Breast epithelium (tissue), 4 donors: Measurements from ENCODE around the gene COPG2. TPM values are rescaled to one million over a fixed set of nuclear protein-coding genes. Genes with fewer than 3 reads are reported as not detected.
A peak's percentile ranks its signal among the peaks of the same experiment; 100 is the strongest.

Source experiments
- DNase-seq, 2 donors: peaks; one replicate each; pipeline ENCODE4 v3.0.0-alpha.2; 2019; ENCODE audit warnings: low spot score in 2 of 2
- H3K27ac ChIP-seq, 2 donors: fragments of 200-600 bp; sonication (generic) in 1 of 2; one replicate each; pipeline ENCODE4 v1.5.1; 2016 to 2019; ENCODE audit warnings: mild to moderate bottlenecking in 1 of 2
- H3K27me3 ChIP-seq, 2 donors: fragments of 200-600 bp; sonication (generic) in 1 of 2; one replicate each; pipeline versions ENCODE4 v1.5.1 to v1.6.0; 2017 to 2019; ENCODE audit warnings: control low read depth in 1 of 2, mild to moderate bottlenecking in 1 of 2
- H3K36me3 ChIP-seq: fragments of 200-600 bp; one replicate; pipeline ENCODE4 v1.5.1; 2019
- H3K4me1 ChIP-seq, 2 donors: fragments of 200-600 bp; sonication (generic); one replicate each; pipeline ENCODE4 v1.5.1; 2016 to 2019; ENCODE audit warnings: control low read depth in 1 of 2
- H3K4me3 ChIP-seq, 3 donors: fragments of 200-600 bp; sonication (generic); 1 replicate in 2 of 3; 2 replicates in 1 of 3; pipeline ENCODE4 v1.5.1; 2016 to 2019; ENCODE audit warnings: mild to moderate bottlenecking in 3 of 3, moderate library complexity in 2 of 3
- H3K9me3 ChIP-seq, 2 donors: fragments of 200-600 bp; sonication (generic) in 1 of 2; one replicate each; pipeline ENCODE4 v1.5.1; 2016 to 2019; ENCODE audit warnings: control low read depth in 1 of 2
- CTCF ChIP-seq, 3 donors: fragments of 450-650 bp; IDR thresholded peaks; one replicate each; pipeline ENCODE4 v1.5.1; 2016 to 2017; ENCODE audit warnings: antibody characterized with exemption in 3 of 3, mild to moderate bottlenecking in 3 of 3, moderate library complexity in 3 of 3
- POLR2A ChIP-seq: fragments of 450-650 bp; IDR thresholded peaks from one replicate; pipeline ENCODE4 v1.6.1; 2016; ENCODE audit warnings: antibody characterized with exemption, mild to moderate bottlenecking, moderate library complexity
- POLR2AphosphoS5 ChIP-seq, 3 donors: sonication (generic); formaldehyde crosslinking; IDR thresholded peaks; one replicate each; pipeline ENCODE4 v1.6.1; 2017; ENCODE audit warnings: antibody characterized with exemption in 3 of 3
- intact Hi-C: fragments of 100-400 bp; cut with DNase I; formaldehyde crosslinking; loops from one replicate; pipeline ENCODE4 v1.15.1; 2023; ENCODE audit warnings: low total_unique reads
- total RNA-seq, 3 donors: library from RNA; depleted of rRNA; stranded (reverse); fragments of >200 nt; gene quantifications; one replicate each; pipeline ENCODE4 v1.1.0, GENCODE V29; 2016

COPG2 gene
- total RNA-seq, 3 donors from 2014 or later, result 21.3 to 37.8 (median 27.2) TPM

DNA sequence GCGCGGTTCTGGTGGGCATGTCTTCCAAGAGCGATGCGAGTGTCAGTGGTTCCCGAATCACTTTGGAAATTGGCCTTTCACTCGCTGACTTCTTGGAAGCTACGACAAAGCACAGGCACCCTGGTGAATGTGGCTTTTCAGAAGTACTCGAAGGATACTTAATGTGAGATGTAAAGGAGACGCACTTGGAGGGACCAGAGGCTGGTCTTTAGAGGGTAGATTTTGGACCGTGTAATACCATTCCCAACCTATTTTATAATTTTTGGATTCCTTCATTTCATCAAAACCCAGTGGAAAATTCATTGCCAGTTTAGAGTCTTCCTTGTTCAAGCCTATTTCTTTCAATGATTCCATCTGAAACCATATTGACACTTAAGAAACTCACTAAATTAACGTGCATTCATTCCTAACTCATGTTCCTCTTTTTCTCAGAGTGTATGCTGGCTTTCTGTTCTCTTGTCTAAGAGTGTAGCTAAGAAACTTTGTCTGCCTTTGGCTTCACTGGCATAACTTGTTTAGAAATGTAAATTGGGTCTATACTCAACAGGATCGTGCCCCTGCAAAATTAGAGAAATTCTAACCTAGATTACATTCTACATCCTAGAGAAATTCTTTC lies 645 bp upstream of the COPG2 start:
- H3K36me3 ChIP-seq, result no peaks in the 10 kb centered on the region
- TF ChIP-seq POLR2A (no peak), CTCF (IDR thresholded peaks at IDR 0.05) (no peak), POLR2AphosphoS5 (IDR thresholded peaks at IDR 0.05) (no peak)

DNA sequence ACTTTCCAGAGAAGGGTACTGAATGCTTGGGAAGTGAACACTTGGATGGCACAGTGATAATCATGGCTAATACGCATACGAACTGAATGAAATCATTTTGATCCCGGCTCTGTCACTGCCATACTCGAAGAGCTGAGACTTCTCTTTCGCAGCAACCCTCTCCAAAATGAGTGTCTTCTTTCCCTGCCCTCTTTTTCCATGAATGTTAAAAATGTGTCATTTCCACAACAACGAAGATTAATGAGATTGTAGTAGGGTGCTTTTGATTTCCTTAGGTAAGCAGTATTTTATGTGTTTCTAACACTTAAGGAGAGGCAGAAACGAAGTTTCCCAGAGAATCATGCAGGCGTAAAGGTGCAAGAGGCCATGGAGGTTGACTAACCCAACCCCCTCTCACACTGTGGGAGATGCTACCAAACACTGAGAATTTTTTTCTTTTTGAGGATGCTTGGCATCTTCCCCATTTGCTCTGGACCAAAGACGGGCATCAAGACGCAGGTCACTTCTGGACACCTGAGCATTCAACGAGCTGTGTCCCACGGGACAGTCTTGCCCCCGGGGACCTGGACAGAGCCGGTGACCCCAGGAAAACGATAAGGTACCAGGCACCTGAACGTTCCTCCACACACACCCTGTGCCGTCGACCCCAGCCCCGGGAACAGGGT lies 823 bp downstream of the COPG2 start:
- Histone ChIP-seq H3K27ac (peak overlapping the region; percentile 84 to 86), H3K36me3 (peaks cover under 1% of the 10 kb centered on the region), H3K27me3 (no peaks in the 10 kb centered on the region), H3K4me3 (peak overlapping the region; percentile 61 to 79 (median 79)), H3K4me1 (no peaks in the 10 kb centered on the region), H3K9me3 (no peaks in the 10 kb centered on the region)
- no peak for DNase-seq
- TF ChIP-seq POLR2A (no peak), CTCF (IDR thresholded peaks at IDR 0.05) (no peak), POLR2AphosphoS5 (IDR thresholded peaks at IDR 0.05) (no peak)
- intact Hi-C loops, result no loop called here

More for the DNA sequence above, 645 bp upstream of the COPG2 start:
- H3K27ac ChIP-seq, result peak overlapping the region; percentile 84 to 86
- no peaks in the 10 kb centered on the region for H3K27me3 ChIP-seq
- peak overlapping the region; percentile 61 to 79 (median 79) for H3K4me3 ChIP-seq
- no peaks in the 10 kb centered on the region for H3K9me3 ChIP-seq
- intact Hi-C loops, result no loop called here
- H3K4me1 ChIP-seq, result no peaks in the 10 kb centered on the region
- no peak for DNase-seq

- DNase-seq, result no peak
- no peaks in the 10 kb centered on the region for H3K9me3 ChIP-seq
- intact Hi-C loops, result no loop called here
- H3K4me1 ChIP-seq, result no peaks in the 10 kb centered on the region
- TF ChIP-seq POLR2AphosphoS5 (IDR thresholded peaks at IDR 0.05) (no peak), POLR2A (no peak), CTCF (IDR thresholded peaks at IDR 0.05) (no peak)
- H3K36me3 ChIP-seq, result peaks cover 9% of the 10 kb centered on the region
- no peaks in the 10 kb centered on the region for H3K27me3 ChIP-seq
- no peak overlapping the region for H3K4me3 ChIP-seq
- H3K27ac ChIP-seq, result no peak overlapping the region
Observed at GRCh38 chr7:130662426-130662825, 6.1 kb downstream of the COPG2 start.

DNA sequence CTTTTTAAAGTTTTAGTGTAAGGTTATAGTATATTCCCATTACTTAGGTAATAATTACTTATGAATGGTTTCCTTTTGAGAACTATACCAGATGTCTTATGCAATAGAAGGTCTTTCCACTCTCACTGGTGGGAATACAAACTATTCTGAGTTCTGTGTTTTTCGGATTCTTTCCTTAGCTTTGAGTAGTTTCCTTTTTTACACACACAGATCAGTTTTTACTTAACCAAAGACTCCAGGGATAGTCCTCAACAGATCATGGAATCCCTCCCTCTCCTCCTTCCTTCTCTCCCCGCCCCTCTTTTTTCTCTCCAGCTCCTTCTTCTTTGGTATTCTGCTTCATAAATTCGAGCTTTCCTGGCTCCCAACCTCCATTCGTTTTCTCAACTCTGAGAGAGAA lies 13.3 kb downstream of the COPG2 start:
- Histone ChIP-seq H3K36me3 (no peaks in the 10 kb centered on the region), H3K4me1 (no peaks in the 10 kb centered on the region), H3K4me3 (no peak overlapping the region), H3K27me3 (no peaks in the 10 kb centered on the region), H3K9me3 (no peaks in the 10 kb centered on the region), H3K27ac (peak overlapping the region in 1 of 2 donors; percentile 27)
- no peak for TF ChIP-seq POLR2A
- TF ChIP-seq POLR2AphosphoS5 (IDR thresholded peaks at IDR 0.05), result no peak
- no peak for TF ChIP-seq CTCF (IDR thresholded peaks at IDR 0.05)
- intact Hi-C loops, result no loop called here
- DNase-seq, result no peak

DNA sequence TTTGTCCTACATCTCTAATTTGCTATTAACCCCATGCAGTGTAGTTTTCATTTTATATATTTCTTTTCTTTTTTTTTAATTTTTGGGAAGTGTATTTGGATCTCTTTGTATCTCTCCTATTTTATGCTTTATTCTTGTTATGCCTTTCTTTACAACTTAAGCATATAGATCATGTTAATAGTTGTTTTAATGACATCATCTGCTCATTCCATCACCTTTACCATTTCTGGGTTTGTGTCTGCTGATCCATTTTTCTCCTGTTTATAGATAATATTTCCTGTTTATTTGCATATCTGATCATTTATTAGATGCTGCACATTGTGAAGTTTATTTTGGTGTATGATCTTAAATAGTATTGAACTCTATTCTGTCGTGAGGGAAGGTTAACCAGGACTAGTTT lies 13.7 kb downstream of the COPG2 start:
- no peak for DNase-seq
- Histone ChIP-seq H3K4me3 (no peak overlapping the region), H3K36me3 (no peaks in the 10 kb centered on the region), H3K9me3 (no peaks in the 10 kb centered on the region), H3K27ac (no peak overlapping the region), H3K27me3 (no peaks in the 10 kb centered on the region), H3K4me1 (no peaks in the 10 kb centered on the region)
- intact Hi-C loops, result no loop called here
- TF ChIP-seq POLR2AphosphoS5 (IDR thresholded peaks at IDR 0.05) (no peak), POLR2A (no peak)
